GM18502 (cell line): ENCODE measurements around the gene ZNF440.
A peak's percentile ranks its signal among the peaks of the same experiment; 100 is the strongest.
"Not testable (repeated sequence)": the region's sequence is repeated elsewhere in the genome, so short reads cannot be mapped to it uniquely, and the experiment has no call there.

Experiments
- ATAC-seq: cut with Tn5 transposase; IDR thresholded peaks from one replicate; pipeline ENCODE4 v1.9.1; 2021; ENCODE audit warnings: mild to moderate bottlenecking; ENCODE audit not compliant: unreplicated experiment, poor library complexity

Gene ZNF440

DNA sequence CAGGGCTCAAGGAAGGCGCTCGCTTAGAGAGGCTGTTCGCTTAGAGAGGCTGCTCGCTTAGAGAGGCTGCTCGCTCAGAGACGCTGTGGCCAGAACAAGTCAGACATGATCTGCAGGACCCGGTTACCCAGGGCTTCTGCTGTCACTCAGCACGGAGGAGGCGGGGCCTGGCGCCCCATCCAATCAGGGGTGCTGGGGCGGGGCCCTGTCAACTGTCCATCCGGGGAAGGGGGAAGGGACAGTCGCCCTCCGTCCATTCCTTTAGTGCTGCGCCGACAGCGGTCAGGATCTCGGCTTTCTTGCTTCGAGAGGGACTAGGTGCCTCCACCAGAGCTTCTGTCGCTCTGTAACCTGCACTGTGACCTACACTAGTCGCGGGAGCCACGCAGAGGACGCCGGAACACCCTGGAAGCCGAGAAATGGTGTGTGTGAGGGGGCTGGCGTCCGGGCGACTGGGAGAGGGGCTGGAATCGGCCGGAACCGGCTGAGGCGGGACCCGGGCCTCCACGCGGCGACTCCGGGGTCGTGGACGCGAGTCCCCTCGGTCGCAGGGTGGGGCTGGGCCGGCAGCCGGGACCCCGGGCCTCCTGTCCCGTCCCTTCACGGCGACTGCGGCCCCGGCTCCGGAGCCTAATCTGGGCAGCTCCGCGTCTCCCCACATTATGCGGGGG is at the start of gene ZNF440:
Gene ZNF440 (plus strand): TSS at position 245 of the 671 bp plus-strand sequence. CDS start 175 bp downstream, at position 420.
- peak; percentile 96 for ATAC-seq

DNA sequence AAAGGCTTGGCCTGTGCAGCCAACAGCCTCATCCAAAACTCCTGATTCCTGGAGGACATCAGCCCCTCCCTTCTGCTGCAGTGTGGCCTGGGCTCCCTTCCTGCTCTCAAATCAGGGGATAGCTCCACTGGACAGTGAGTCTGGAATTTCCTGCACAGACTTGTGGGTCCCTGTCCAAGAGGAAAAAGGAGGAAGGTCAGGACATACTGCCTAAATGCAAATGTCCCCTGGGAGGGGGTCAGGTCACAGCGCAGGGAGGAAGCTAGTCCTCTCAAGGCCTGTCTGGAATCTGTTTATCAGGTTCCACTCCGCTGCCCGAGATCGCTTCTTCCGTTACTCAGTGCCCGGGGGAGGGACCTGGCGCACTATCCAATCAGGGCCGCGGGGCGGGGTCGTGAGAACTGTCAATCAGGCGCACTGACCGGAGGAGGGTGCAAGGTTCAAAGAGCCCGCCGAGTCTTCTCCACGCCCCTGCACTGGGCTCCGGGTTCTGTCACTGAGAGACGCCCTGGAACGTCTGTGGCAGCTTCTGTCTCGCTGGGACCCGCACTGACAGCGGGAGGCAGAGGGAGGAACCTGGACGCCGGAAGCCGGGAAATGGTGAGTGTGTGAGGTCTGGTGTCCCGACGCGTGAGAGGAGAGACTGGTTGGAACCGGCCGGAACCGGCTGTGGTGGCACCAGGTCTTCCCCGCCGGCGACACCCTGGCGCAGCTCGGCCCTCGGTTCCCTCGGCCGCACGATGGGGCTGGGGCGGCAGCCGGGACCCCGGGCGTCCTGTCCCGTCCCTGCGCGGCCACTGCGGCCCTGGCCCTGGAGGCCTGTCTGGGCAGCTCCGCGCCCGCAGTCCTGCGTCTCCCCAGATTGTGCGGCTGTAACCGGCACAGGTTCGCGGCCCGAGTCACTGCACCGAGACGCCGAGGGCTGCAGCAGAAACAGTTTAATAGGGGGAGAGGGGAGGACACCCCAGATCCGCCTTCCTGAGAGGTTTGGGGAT is 47.2 kb upstream of the ZNF440 start, which contains the start of gene ZNF441:
Gene ZNF441 (plus strand): TSS at position 404 of the 995 bp plus-strand sequence. CDS start 194 bp downstream, at position 598.
- ATAC-seq: peak; percentile 93

DNA sequence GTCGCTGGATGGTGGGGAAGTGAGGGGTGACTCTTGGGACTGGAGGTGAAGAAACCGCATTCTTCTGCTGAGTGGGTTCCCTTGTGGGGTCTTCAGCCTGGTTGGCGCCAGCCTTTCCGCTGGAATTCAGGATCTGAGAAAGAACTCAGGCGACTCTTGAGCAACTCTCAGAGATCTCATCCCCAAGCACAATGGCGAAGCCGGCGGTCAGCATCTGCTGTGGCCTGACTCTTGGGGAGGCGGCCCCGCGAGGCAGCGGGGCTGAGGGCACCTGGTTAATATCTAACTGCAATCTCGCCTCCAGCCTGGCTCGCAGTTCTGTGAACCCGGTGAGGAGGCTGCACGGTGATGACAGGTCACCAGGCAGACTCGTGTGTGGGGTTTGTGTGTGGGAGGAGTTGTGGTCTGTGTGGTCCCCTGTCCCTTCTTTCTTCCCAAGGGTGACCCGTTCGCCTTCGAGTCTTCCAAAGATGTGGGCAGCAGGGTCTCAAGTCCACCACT is 46.4 kb upstream of the ZNF440 start:
- no peak for ATAC-seq

DNA sequence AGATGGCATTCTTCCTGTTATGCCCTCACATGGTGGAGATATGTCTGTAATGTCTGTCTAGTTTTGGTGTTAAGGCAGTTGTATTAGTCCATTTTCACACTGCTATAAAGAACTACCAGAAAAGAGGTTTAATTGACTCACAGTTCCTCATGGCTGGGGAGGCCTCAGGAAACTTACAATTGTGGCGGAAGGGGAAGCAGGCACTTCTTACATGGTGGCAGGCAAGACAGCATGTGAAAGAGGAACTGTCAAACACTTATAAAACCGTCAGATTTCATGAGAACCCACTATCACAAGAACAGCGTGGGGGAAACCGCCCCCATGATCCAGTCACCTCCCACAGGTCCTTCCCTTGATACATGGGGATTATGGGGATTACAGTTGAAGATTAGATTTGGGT is 44.1 kb upstream of the ZNF440 start:
- ATAC-seq: no peak

DNA sequence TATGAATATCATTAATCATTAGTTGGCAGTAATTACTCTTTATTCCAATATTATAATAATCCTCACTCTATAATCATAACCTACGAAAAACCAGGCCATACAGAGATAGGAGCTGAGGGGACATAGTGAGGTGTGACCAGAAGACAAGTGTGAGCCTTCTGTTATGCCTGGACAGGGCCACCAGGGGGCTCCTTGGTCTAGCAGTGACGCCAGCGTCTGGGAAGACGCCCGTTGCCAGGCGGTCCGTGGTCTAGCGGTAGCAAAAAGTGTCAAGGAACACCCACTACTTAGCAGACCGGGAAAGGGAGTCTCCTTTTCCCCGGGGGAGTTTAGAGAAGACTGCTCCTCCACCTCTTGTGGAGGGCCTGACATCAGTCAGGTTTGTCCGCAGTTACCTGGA is 42.6 kb upstream of the ZNF440 start:
- not testable (repeated sequence) for ATAC-seq

DNA sequence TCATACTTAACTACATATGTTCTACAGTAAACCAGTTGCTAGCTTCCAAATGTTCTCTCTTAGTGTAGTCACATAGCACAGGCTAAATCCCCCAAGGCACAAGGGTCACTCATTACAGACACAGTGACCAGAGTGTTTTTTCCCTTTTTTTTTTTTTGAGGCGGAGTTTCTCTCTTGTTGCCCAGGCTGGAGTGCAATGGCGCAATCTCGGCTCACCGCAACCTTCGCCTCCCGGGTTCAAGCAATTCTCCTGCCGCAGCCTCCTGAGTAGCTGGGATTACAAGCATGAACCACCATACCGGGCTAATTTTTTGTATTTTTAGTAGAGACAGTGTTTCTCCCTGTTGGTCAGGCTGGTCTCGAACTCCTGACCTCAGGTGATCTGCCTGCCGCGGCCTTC is 37.4 kb upstream of the ZNF440 start:
- not testable (repeated sequence) for ATAC-seq

DNA sequence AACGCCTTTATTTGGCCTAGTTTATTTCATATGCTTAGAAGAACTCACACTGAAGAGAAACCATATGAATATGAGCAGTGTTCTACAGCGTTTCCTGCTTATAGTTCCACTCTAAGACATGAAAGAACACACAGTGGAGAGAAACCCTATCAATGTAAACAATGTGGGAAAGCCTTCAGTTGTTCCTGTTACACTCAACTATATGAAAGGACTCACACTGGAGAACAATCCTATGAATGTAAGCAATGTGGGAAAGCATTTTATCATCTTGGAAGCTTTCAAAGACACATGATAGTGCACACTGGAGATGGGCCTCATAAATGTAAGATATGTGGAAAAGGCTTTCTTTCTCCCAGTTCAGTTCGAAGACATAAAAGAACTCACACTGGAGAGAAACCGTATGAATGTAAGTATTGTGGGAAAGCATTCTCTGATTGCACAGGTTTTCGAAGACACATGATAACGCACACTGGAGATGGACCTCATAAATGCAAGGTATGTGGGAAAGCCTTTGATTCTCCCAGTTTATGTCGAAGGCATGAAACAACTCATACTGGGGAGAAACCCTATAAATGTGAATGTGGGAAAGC is 33.5 kb upstream of the ZNF440 start:
- ATAC-seq: no peak

DNA sequence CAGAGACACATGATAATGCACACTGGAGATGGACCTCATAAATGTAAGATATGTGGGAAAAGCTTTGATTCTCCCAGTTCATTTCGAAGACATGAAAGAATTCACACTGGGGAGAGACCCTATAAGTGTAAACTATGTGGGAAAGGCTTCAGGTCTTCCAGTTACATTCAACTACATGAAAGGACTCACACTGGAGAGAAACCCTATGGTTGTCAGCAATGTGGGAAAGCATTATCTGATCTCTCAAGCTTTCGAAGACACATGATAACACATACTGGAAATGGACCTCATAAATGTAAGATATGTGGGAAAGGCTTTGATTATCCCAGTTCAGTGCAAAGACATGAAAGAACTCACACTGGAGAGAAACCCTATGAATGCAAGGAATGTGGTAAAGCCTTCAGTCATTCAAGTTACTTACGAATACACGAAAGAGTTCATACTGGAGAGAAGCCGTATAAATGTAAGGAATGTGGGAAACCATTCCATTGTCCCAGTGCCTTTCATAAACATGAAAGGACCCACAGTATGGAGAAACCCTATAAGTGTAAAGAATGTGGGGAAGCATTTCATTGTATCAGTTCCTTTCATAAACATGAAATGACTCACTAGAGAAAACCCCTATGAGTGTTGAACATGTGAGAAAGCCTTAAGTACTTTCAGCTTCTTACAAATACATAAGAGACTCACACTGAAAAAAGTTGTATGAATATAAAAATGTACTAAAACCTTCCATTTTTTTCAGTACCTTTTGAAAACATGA is 32.6 kb upstream of the ZNF440 start:
- ATAC-seq: no peak

DNA sequence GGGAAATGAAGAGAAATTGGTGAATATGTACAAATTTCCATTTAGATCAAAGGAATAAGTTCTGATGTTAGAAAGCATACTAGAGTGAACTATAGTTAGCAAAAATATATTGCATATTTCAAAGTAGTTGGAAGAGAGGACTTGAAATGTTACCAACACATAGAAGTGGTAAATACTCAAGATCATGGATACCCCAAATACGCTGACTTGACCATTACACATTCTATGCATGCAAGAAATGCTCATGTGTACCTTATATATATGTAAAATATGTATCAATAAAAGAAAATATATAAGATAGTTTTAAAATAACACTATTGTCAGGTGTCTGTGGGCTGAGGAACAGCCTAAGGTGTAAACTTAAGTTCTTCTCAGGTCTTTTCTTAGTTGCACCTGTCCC is 30.3 kb upstream of the ZNF440 start:
- no peak for ATAC-seq

DNA sequence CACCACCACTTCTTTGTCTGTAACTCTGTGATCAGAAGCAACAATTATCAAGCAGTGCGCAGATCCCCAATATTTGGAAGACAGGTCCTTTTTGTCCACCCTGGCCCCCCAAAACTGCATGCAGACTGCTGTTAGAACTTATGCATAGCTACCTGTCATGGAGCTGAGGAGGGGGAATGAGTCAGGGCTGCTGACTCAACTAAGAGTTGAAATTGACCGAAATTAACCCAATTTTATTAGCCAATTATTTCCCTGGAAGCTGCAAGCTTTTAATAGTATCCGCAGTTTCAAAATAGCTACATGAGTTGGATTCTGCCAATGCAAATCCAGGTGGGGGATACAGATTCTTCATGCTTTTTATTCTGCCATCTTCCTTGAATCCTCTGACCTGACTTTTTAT is 29.7 kb upstream of the ZNF440 start:
- no peak for ATAC-seq

DNA sequence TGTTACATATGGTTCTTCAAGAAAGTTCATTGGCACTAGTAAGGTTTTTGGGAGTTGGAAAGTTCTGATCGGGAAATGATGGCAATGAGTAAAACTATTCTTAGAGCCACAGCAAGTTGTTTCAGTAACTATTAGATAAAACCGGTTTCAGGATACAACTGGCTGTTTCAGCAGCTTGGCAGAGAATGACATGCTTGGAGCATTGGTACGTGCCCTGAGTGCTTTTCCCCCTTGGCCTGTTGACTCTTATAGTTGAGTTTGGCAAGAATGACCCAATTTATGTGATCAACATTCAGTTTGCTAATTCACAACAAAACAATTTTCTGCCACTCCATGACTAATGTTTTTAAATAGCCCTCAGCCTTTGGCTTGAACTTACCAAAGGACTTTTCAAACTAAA is 26.5 kb upstream of the ZNF440 start:
- no peak for ATAC-seq

DNA sequence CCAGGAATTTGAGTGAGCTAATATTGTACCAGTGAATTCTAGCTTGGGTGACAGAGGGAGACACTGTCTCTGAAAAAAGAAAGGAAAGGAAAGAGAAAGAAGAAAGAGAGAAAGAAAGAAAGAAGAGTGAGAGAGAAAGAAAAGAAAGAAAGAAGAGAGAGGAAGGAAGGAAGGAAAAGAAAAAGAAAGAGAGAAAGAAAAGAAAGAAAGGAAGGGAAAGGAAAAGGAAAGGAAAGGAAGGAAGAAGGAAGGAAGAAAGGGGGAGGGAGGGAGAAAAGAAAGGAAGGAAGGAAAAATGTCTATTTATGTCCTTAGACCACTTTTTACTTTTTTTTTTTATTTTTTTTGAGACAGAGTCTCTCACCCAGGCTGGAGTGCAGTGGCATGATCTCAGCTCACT is 21.1 kb upstream of the ZNF440 start:
- no peak for ATAC-seq

DNA sequence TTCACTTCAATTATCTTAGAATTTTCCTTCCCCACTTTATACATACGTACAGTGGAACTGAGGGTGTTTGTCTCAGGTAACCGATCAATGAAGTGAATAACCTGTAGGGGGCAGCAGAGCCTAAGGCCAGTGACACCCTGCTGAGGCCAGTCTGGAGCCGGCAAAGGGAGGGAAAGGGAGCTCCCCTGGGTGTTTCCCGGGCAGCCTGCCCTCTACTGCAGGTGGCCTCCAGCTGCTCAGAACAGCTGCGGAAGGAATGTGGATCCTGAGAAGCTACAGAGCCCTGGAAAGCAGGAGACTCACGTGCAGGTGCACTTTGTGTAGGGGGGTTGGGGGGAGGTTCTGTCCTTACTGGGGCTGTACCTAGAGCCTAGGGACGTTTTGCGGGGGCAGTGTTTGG is 16.6 kb upstream of the ZNF440 start:
- peak; percentile 47 for ATAC-seq

DNA sequence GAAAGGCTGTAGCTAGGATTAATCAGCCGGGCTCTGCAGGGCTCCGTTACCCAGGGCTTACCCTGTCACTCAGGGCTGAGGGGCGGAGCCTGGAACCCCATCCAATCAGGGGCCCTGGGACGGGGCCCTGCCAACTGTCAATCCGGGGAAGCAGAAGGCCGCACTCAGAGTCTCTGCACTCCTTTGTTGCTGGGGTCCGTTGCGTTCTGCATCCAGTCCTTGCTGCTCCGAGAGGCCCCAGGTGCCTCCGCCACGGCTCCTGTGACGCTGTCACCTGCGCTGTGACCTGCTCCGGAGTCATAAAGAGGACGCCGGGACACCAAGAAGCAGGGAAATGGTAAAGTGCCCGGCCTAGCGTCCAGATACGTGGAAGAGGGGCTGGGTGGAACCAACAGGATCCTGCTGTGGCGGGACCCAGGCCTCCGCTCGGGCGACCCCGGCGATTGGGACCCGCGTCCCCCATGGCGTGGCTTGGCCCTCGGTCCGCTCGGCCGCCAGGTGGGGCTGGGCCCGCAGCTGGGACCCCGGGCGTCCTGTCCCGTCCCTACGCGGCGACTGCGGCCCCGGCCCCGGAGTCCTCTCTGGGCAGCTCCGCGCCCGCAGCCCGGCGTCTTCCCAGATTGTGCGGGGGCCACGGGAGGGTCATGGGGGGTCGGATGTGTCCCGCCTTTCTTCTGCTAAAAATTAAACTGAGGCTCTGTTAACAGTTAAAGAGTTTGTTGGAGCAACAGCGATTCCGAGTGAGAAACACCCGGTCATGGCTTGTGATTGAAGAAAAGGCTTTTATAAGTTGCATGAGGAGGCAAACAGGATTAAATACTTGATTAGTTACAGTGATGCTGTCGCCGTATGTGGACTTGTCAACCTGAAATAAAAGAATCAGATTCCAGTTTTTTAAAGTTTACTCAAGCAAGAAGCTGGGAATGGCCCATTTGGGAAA is 15.4 kb upstream of the ZNF440 start, which contains the start of gene ZNF491:
Gene ZNF491 (plus strand): TSS at position 133 of the 940 bp plus-strand sequence. CDS start 7,431 bp downstream, outside the sequence.
- ATAC-seq: peak; percentile 95

DNA sequence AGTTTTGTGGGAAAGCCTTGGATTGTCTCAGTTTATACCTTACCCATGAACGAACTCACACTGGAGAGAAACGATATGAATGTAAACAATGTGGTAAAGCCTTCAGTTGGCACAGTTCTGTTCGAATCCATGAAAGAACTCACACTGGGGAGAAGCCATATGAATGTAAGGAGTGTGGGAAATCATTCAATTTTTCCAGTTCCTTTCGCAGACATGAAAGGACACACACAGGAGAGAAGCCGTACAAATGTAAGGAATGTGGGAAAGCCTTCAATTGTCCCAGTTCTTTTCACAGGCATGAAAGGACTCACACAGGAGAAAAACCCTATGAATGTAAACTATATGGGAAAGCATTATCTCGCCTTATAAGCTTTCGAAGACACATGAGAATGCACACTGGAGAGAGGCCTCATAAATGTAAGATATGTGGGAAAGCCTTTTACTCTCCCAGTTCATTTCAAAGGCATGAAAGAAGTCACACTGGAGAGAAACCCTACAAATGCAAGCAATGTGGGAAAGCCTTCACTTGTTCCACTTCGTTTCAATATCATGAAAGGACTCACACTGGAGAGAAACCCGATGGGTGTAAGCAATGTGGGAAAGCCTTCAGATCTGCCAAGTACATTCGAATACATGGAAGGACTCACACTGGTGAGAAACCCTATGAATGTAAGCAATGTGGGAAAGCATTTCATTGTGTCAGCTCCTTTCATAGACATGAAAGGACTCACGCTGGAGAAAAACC is 7.5 kb upstream of the ZNF440 start:
- no peak for ATAC-seq

DNA sequence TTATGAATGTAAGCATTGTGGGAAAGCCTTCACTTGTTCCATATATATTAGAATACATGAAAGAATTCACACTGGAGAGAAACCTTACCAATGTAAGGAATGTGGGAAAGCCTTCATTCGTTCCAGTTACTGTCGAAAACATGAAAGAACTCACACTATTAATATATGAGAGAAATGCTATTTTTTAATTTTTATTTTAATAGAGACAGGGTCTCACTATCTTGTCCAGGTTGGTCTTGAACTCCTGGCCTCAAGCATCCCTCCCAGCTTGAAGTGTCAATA is 7.0 kb upstream of the ZNF440 start:
- no peak for ATAC-seq

DNA sequence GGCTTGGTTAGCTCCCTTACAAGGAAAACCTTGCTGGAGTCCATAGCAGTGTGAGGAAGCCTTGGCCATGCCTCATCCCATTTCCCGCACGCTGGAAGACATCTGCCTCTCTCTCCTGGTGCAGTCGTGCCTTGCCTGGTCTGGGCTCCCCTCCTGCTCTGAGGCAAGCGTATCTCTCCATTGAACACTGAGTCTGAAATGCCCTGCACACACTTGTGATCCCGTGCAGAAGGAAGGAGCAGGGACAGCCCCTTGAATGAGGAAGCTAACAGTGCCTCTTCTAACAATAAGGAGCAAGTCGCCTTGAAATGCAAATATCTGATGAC is 407 bp upstream of the ZNF440 start:
- ATAC-seq: peak; percentile 38

DNA sequence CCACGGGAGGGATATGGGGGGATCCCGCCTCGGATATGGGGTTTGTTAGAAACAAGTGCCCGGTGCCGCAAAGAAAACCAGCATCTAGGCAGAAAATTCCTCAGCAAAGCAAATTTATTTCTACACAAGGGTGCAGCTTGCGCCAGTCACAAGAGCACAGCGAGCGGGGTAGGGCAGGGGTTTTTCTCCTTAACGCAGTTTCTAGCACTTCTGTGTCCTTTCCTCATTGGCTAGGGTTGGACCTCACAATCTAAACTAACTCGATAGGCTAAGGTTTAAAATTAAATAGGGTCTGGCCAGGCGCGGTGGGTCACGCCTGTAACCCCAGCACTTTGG is 595 bp downstream of the ZNF440 start:
- no peak for ATAC-seq
